ENCODE data around the gene TBX4.
"Not testable (repeated sequence)": the region's sequence is repeated elsewhere in the genome, so short reads cannot be mapped to it uniquely, and the experiment has no call there.

The TBX4 gene

GRCh38 chr17:61504697-61505096 lies 52.5 kb downstream of the TBX4 start:
- Histone ChIP-seq H3K27ac (no peak overlapping the region), H3K36me3 (replicated peaks) (no peaks in the 10 kb centered on the region), H3K27me3 (replicated peaks) (peaks cover 4% of the 10 kb centered on the region), H3K4me3 (ENCODE audit: low read depth, low read length) (no peak overlapping the region)
- peak; percentile 81 for DNase-seq
- TF ChIP-seq CTCF (IDR thresholded peaks at IDR 0.05; ENCODE audit: low read depth, low read length, missing control alignments) = no peak
- in situ Hi-C loops (cut with HindIII; ENCODE audit: low pct_ligation_motif_present, low sequenced_read_pairs) = no loop called here

DNA sequence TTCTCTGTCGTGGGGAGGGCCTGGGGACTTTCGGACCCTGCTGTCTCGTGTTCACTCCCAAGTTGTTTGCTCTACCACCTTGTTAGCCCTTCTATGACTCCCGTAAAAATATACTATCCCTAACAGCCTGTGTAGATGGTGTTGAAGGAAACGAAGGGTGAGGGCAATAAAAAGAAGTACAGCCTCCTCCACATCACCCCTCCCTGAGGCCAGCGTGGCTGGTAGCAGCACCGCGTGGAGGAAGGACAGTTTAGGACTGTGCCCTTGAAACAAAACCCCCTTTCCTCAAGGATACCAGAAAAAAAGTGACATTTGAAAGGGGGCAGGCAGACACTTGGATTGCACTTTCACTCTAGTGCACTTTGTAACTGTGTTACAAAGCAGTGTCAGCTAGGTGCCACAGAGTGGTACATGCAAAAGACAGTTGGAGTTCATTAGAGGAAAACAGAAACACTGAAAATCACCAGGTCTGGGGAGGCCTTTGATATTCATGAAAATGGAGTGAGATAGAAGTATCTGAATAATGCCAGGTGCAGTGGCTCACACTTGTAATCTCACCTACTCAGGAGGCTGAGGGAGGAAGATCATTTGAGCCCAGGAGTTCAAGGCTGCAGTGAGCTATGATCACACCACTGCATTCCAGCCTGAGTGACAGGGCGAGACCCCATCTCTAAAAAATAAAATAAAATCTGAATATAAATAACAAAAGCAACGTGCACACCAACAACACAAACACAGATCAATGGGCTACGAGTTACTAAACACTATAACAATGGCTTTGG lies 53.8 kb downstream of the TBX4 start:
- in situ Hi-C loops (cut with HindIII; ENCODE audit: low pct_ligation_motif_present, low sequenced_read_pairs) = no loop called here
- DNase-seq = no peak
- TF ChIP-seq CTCF (IDR thresholded peaks at IDR 0.05; ENCODE audit: low read depth, low read length, missing control alignments) = no peak

GRCh38 chr17:61507383-61508066 lies 55.3 kb downstream of the TBX4 start:
- Histone ChIP-seq H3K27ac (no peak overlapping the region), H3K36me3 (replicated peaks) (no peaks in the 10 kb centered on the region), H3K27me3 (replicated peaks) (peaks cover 4% of the 10 kb centered on the region), H3K4me3 (ENCODE audit: low read depth, low read length) (no peak overlapping the region)
- DNase-seq = no peak
- in situ Hi-C loops (cut with HindIII; ENCODE audit: low pct_ligation_motif_present, low sequenced_read_pairs) = no loop called here
- no peak for TF ChIP-seq CTCF (IDR thresholded peaks at IDR 0.05; ENCODE audit: low read depth, low read length, missing control alignments)

More for the DNA sequence above, 53.8 kb downstream of the TBX4 start:
- Histone ChIP-seq H3K4me3 (ENCODE audit: low read depth, low read length) (no peak overlapping the region), H3K27me3 (replicated peaks) (peaks cover 4% of the 10 kb centered on the region), H3K27ac (no peak overlapping the region), H3K36me3 (replicated peaks) (no peaks in the 10 kb centered on the region)

GRCh38 chr17:61508912-61509311 lies 56.7 kb downstream of the TBX4 start:
- DNase-seq = no peak
- Histone ChIP-seq H3K27ac (no peak overlapping the region), H3K27me3 (replicated peaks) (peaks cover 4% of the 10 kb centered on the region), H3K4me3 (ENCODE audit: low read depth, low read length) (no peak overlapping the region), H3K36me3 (replicated peaks) (no peaks in the 10 kb centered on the region)
- no peak for TF ChIP-seq CTCF (IDR thresholded peaks at IDR 0.05; ENCODE audit: low read depth, low read length, missing control alignments)
- in situ Hi-C loops (cut with HindIII; ENCODE audit: low pct_ligation_motif_present, low sequenced_read_pairs) = no loop called here

- H3K27me3 ChIP-seq (replicated peaks); DNase-seq; H3K27ac ChIP-seq; H3K4me3 ChIP-seq (ENCODE audit: low read depth, low read length); H3K36me3 ChIP-seq (replicated peaks); in situ Hi-C loops (cut with HindIII; ENCODE audit: low pct_ligation_motif_present, low sequenced_read_pairs): not testable (repeated sequence)
Observed at GRCh38 chr17:61509454-61509853, 57.2 kb downstream of the TBX4 start.

- in situ Hi-C loops (cut with HindIII; ENCODE audit: low pct_ligation_motif_present, low sequenced_read_pairs) = no loop called here
- Histone ChIP-seq H3K27me3 (replicated peaks) (peaks cover 4% of the 10 kb centered on the region), H3K36me3 (replicated peaks) (no peaks in the 10 kb centered on the region), H3K4me3 (ENCODE audit: low read depth, low read length) (no peak overlapping the region), H3K27ac (no peak overlapping the region)
- DNase-seq = no peak
- no peak for TF ChIP-seq CTCF (IDR thresholded peaks at IDR 0.05; ENCODE audit: low read depth, low read length, missing control alignments)
Observed at GRCh38 chr17:61510237-61510636, 58.0 kb downstream of the TBX4 start.

All from brain microvascular endothelial cell (primary cell).